K562 (cell line): ENCODE measurements around the gene EDEM1. TPM values are rescaled to one million over a fixed set of nuclear protein-coding genes. Genes with fewer than 3 reads are reported as not detected.
A peak's percentile ranks its signal among the peaks of the same experiment; 100 is the strongest.

Source experiments
- BRD9 ChIP-seq: fragments of 450-650 bp; IDR thresholded peaks from 2 replicates; pipeline ENCODE4 v1.6.1; 2018; ENCODE audit warnings: low read depth; ENCODE audit not compliant: partially characterized antibody
- ILK ChIP-seq: fragments of 450-650 bp; IDR thresholded peaks from 2 replicates; pipeline ENCODE4 v1.6.1; 2016; ENCODE audit warnings: missing genetic modification characterization, low read depth, mild to moderate bottlenecking, missing compliant biosample characterization, moderate library complexity, borderline replicate concordance
- POLR2AphosphoS2 ChIP-seq: IDR thresholded peaks from 2 replicates; pipeline ENCODE4 v1.6.1; 2012; ENCODE audit warnings: low read length, improper control_type of control experiment
- PYGO2 ChIP-seq: fragments of 450-650 bp; IDR thresholded peaks from 2 replicates; pipeline ENCODE4 v1.6.1; 2016; ENCODE audit warnings: mild to moderate bottlenecking, missing genetic modification characterization, moderate library complexity, missing compliant biosample characterization
- RFX7 ChIP-seq: fragments of 250-450 bp; sonication (Bioruptor Pico); IDR thresholded peaks from 2 replicates; pipeline ENCODE4 v1.5.1; 2021; ENCODE audit warnings: mild to moderate bottlenecking
- ZBTB40 ChIP-seq, 2 experiments: fragments of 450-650 bp in 1 of 2; sonication (generic) in 1 of 2; formaldehyde crosslinking in 1 of 2; IDR thresholded peaks; 2 replicates each; pipeline versions ENCODE4 v1.7.1 to v1.9.0; 2016 to 2022; ENCODE audit warnings: inconsistent platforms in 1 of 2, mild to moderate bottlenecking in 1 of 2, missing genetic modification reagents in 1 of 2
- polyA plus RNA-seq, 8 experiments: library from polyadenylated mRNA; depleted of rRNA in 4 of 8; stranded (reverse) in 5 of 8; unstranded in 3 of 8; fragments of >200 nt; fragmentation: Nextera tagmentation in 2 of 8; fragmentation: Illumina TruSeq in 1 of 8; extraction: Ambion mirVana in 2 of 8; extraction: Trizol in 1 of 8; gene quantifications; 2 replicates each; pipeline versions ENCODE4 v1.2.1 to v1.2.3, GENCODE V29; 2011 to 2014; ENCODE audit warnings: inconsistent platforms in 1 of 8, missing spikeins in 1 of 8
- total RNA-seq, 7 experiments: library from RNA; depleted of rRNA in 6 of 7; stranded (reverse); fragments of >200 nt in 6 of 7; fragmentation: Illumina TruSeq in 2 of 7; extraction: Trizol in 2 of 7; gene quantifications; 2 replicates each; pipeline versions ENCODE4 v1.2.1 to v1.2.3, GENCODE V29; 2011 to 2021; ENCODE audit warnings: low replicate concordance in 1 of 7
- TF ChIP-seq, protein P1 (sequence below): fragments of 250-450 bp; sonication (Bioruptor Pico); IDR thresholded peaks from 2 replicates; pipeline ENCODE4 v1.5.0; 2020; ENCODE audit warnings: mild to moderate bottlenecking

Gene EDEM1
- total and polyA plus RNA-seq, 9 of the 15 experiments (the other 6 are each of a cell fraction or from before 2014, with no cell fraction given): 6.2 to 36.7 (median 14.3) TPM

DNA sequence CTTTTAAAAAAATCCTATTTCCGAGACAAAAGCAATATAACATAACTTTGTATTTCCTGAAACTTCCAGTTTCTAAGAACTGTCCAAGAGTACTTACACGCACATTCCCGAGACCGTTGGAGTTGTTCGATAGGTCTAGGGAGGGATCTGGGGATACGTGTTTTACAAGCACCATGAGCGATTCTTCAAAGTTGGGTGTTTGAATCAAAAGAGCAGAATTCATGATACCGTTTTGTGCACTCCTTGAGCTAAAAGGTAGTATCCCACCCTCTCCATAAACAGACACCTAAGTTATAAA lies 700 bp upstream of the EDEM1 start (continued):
- TF ChIP-seq ZBTB40 (IDR thresholded peaks at IDR 0.05) (peak; percentile 62; the same call in 1 of the 2 replicates), ZBTB40 (CRISPR knock-in tag; IDR thresholded peaks at IDR 0.05) (no peak), BRD9 (no peak), PYGO2 (tag) (0 out of 2 replicates have a peak, but pooled peaks have one; percentile 59), ILK (tag) (no peak), POLR2AphosphoS2 (no peak), RFX7 (CRISPR knock-in tag) (0 out of 2 replicates have a peak, but pooled peaks have one; percentile 72)
- TF ChIP-seq, protein P1, sequence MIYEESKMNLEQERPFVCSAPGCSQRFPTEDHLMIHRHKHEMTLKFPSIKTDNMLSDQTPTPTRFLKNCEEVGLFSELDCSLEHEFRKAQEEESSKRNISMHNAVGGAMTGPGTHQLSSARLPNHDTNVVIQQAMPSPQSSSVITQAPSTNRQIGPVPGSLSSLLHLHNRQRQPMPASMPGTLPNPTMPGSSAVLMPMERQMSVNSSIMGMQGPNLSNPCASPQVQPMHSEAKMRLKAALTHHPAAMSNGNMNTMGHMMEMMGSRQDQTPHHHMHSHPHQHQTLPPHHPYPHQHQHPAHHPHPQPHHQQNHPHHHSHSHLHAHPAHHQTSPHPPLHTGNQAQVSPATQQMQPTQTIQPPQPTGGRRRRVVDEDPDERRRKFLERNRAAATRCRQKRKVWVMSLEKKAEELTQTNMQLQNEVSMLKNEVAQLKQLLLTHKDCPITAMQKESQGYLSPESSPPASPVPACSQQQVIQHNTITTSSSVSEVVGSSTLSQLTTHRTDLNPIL: peak; percentile 24; the same call in 1 of the 2 replicates
